Kidney (tissue), 14 donors: ENCODE data around the gene KREMEN1. TPM values are rescaled to one million over a fixed set of nuclear protein-coding genes. Genes with fewer than 3 reads are reported as not detected.
A peak's percentile ranks its signal among the peaks of the same experiment; 100 is the strongest.

ENCODE experiments used
- DNase-seq, 5 donors: peaks; one replicate each; pipeline ENCODE4 v3.0.0-alpha.2; 2013 to 2020
- FAIRE-seq: peaks from 2 replicates; lab custom pipeline; 2012; peaks lifted over from hg19 to GRCh38; lab: Jason Lieb, UNC
- H3K27ac ChIP-seq, 2 donors: one replicate each; pipeline ENCODE4 v1.7.0; 2013; ENCODE audit warnings: low read depth in 2 of 2, low read length in 2 of 2, inconsistent platforms in 1 of 2
- H3K27me3 ChIP-seq: one replicate; pipeline ENCODE4 v1.7.1; 2013; ENCODE audit warnings: low read length, inconsistent platforms; ENCODE audit not compliant: control insufficient read depth, insufficient read depth
- H3K36me3 ChIP-seq, 3 donors: one replicate each; pipeline versions ENCODE4 v1.7.0 to v1.7.1; 2013; ENCODE audit warnings: low read length in 3 of 3, control low read depth in 1 of 3, inconsistent platforms in 1 of 3; ENCODE audit not compliant: insufficient read depth in 3 of 3, control insufficient read depth in 2 of 3
- H3K4me1 ChIP-seq, 3 donors: one replicate each; pipeline versions ENCODE4 v1.7.0 to v1.7.1; 2013; ENCODE audit warnings: low read length in 3 of 3, inconsistent platforms in 1 of 3, low read depth in 1 of 3; ENCODE audit not compliant: control insufficient read depth in 2 of 3, insufficient read depth in 2 of 3
- H3K4me3 ChIP-seq, 3 donors: one replicate each; pipeline versions ENCODE4 v1.7.0 to v1.8.1; 2013; ENCODE audit warnings: low read length in 3 of 3, control low read depth in 1 of 3, inconsistent platforms in 1 of 3
- H3K9ac ChIP-seq, 3 donors: one replicate each; pipeline versions ENCODE4 v1.7.0 to v1.7.1; 2013; ENCODE audit warnings: low read length in 3 of 3, control low read depth in 1 of 3, inconsistent platforms in 1 of 3
- H3K9me3 ChIP-seq, 3 donors: one replicate each; pipeline versions ENCODE4 v1.7.0 to v1.7.1; 2013; ENCODE audit warnings: low read length in 3 of 3, control low read depth in 1 of 3, inconsistent platforms in 1 of 3; ENCODE audit not compliant: control insufficient read depth in 2 of 3, insufficient read depth in 1 of 3
- intact Hi-C: fragments of 100-400 bp; cut with DNase I; formaldehyde crosslinking; loops from one replicate; pipeline ENCODE4 v1.11.1; 2022
- polyA plus RNA-seq: library from polyadenylated mRNA; stranded (reverse); fragments of 350-450 nt; fragmentation: Illumina TruSeq; extraction: RNeasy Lipid Tissue Mini Kit (QIAGEN cat#74804); gene quantifications from one replicate; pipeline ENCODE4 v1.2.3, GENCODE V29; 2014; ENCODE audit warnings: low read depth, low replicate concordance; ENCODE audit not compliant: insufficient read depth
- total RNA-seq: library from RNA; stranded (reverse); fragmentation: NEBNext Ultra II Directional; extraction: Animal tissue kit (Norgen Biotek cat#: 25700); gene quantifications from one replicate; pipeline ENCODE4 v1.2.1, GENCODE V29; 2021
- TF ChIP-seq, protein P1 (sequence below): IDR thresholded peaks from 3 replicates; pipeline ENCODE4 v1.5.1; 2012; ENCODE audit warnings: mild to moderate bottlenecking, moderate library complexity, borderline replicate concordance; ENCODE audit not compliant: insufficient read depth; ENCODE audit errors: extremely low read depth
- donor health status: control.
- donor health status: control.
- donor health status: control.
- donor health status: control.
- donor health status: control.
- donor health status: DM: yes; HTN: yes; CAD: no.
- donor health status: Normal renal cell carcinoma (clear cell type).

Gene KREMEN1
- total and polyA plus RNA-seq, 2 donors from 2014 or later: 9.3 to 16.2 TPM

DNA sequence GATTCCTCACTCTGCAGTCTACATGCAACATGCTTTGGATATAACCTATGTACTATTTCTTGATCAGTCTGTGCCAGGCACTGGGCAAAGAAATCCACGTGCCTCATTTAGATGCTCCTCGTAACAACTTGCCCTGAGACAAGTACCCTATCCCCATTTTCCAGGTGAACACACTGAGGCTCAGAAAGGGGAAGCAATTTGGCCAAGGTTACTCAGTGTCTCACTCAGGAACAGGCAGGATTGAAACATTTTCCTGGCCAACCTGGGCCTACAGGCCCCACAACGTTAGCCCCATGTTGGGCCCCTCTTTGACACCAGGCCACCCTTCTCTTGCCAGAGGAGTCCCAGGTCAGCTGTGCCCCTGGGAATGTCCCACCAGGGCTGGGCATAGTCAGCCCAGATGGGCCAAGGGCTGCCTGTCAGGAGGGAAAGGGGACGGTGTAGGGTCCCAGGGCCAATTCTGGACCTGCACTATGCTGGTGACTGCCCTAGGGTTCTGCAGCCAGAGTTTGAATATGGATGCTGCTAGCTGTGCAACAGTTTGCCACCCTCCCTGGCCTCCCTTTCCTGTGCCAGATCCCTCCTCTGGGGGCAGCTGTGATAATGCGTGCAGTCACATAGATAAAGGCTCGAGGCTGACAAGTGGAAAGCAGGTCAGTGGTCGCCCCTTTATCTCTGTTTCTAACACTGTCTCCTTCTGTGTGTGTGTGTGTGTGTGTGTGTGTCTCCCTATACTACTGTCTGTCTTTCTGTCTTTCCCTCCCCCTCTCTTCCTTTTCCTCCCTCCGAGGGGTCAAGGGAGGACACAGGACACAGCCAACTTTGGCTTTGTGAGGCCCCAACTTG lies 122.5 kb downstream of the KREMEN1 start:
- Histone ChIP-seq H3K36me3 (no peaks in the 10 kb centered on the region), H3K9ac (no peak overlapping the region), H3K9me3 (no peaks in the 10 kb centered on the region), H3K4me1 (peaks cover 0 to 3% (median 2%) of the 10 kb centered on the region in 3 donors), H3K4me3 (no peak overlapping the region), H3K27ac (no peak overlapping the region), H3K27me3 (no peaks in the 10 kb centered on the region)
- DNase-seq: peak in 3 of 5 donors; percentile 10 to 55 (median 40)
- no peak for FAIRE-seq
- intact Hi-C loops: no loop called here
- TF ChIP-seq, protein P1, sequence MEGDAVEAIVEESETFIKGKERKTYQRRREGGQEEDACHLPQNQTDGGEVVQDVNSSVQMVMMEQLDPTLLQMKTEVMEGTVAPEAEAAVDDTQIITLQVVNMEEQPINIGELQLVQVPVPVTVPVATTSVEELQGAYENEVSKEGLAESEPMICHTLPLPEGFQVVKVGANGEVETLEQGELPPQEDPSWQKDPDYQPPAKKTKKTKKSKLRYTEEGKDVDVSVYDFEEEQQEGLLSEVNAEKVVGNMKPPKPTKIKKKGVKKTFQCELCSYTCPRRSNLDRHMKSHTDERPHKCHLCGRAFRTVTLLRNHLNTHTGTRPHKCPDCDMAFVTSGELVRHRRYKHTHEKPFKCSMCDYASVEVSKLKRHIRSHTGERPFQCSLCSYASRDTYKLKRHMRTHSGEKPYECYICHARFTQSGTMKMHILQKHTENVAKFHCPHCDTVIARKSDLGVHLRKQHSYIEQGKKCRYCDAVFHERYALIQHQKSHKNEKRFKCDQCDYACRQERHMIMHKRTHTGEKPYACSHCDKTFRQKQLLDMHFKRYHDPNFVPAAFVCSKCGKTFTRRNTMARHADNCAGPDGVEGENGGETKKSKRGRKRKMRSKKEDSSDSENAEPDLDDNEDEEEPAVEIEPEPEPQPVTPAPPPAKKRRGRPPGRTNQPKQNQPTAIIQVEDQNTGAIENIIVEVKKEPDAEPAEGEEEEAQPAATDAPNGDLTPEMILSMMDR: no peak

DNA sequence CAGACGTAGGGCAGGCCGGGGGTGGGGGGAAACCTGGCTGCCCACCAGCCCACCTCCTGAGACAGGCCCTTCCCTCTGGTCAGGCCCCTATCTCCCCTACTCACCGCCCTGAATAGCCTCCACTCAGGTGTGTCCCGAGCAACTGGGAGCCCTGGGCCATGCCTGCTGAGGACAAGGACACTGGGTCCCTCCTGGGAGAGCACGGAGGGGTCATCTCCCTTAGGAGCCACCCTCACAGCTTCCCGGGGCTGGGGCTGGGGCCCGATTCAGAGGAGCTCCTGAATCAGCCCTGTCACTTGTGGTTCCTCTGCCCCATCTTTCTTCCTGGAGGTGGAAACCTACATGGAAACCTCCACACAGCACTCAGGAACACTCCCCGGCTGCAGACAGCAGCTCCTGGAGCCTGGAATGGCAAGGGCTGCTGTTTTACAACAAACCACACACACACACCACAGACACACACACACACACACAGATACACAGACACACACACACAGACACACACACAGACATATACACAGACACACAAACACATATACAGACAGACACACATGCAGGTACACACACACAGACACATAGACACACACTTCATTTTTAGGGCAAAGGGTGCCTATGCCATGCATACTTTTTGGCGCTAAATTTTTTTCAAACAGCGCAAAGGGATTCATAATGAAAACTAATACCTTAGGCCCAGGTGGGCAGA lies 123.3 kb downstream of the KREMEN1 start:
- Histone ChIP-seq H3K27me3 (no peaks in the 10 kb centered on the region), H3K9me3 (no peaks in the 10 kb centered on the region), H3K4me3 (no peak overlapping the region), H3K27ac (no peak overlapping the region), H3K4me1 (peaks cover 0 to 4% (median 4%) of the 10 kb centered on the region in 3 donors), H3K36me3 (no peaks in the 10 kb centered on the region), H3K9ac (no peak overlapping the region)
- intact Hi-C loops: no loop called here
- DNase-seq (peak in 3 of 5 donors; percentile 9 to 52 (median 40)), FAIRE-seq (no peak)
- TF ChIP-seq, protein P1: no peak

DNA sequence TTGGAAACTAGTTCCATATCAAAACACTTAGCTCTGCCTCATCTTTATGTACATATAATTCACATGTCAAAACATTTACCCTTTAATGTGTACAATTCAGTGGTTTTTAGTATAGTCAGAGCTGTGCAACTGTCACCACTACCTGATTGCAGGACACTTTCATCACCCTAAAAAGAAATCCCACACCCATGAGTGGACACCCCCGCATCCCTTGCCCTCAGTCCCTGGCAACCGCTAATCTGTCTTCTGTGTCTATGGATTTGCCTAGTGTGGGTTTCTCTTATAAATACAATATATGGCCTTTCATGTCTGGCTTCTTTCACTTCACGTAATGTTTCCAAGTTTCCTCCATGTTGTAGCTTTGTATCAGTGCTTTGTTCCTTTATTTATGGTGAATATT lies 124.3 kb downstream of the KREMEN1 start:
- H3K9ac ChIP-seq: no peak overlapping the region
- FAIRE-seq (no peak), DNase-seq (peak in 2 of 5 donors; percentile 3 to 10)
- intact Hi-C loops: no loop called here
- H3K9me3 ChIP-seq: no peaks in the 10 kb centered on the region
- peaks cover 0 to 11% (median 8%) of the 10 kb centered on the region in 3 donors for H3K4me1 ChIP-seq
- H3K27me3 ChIP-seq: no peaks in the 10 kb centered on the region
- H3K4me3 ChIP-seq: no peak overlapping the region
- H3K36me3 ChIP-seq: no peaks in the 10 kb centered on the region
- TF ChIP-seq, protein P1: no peak
- H3K27ac ChIP-seq: no peak overlapping the region
